Middle frontal gyrus (tissue), 1 donor: ENCODE measurements around the gene KLHDC4.
"Not testable (repeated sequence)": the region's sequence is repeated elsewhere in the genome, so short reads cannot be mapped to it uniquely, and the experiment has no call there.

Source experiments
- DNase-seq: peaks from one replicate; pipeline ENCODE4 v3.0.0-alpha.2; 2015; ENCODE audit warnings: low spot score; ENCODE audit errors: extremely low spot score

The KLHDC4 gene

GRCh38 chr16:87721622-87722585 lies 43.9 kb downstream of the KLHDC4 start:
- DNase-seq: no peak

- DNase-seq: no peak
These were observed 45.3 kb downstream of the KLHDC4 start for GRCh38 chr16:87720446-87720845.

- not testable (repeated sequence) for DNase-seq
These were observed 47.0 kb downstream of the KLHDC4 start for GRCh38 chr16:87718831-87719230.

GRCh38 chr16:87715658-87716057 lies 50.1 kb downstream of the KLHDC4 start:
- DNase-seq: no peak

- no peak for DNase-seq
These were observed 50.6 kb downstream of the KLHDC4 start for GRCh38 chr16:87715231-87715630.

GRCh38 chr16:87713451-87714229 lies 52.1 kb downstream of the KLHDC4 start:
- no peak for DNase-seq

- no peak for DNase-seq
These were observed 53.5 kb downstream of the KLHDC4 start for GRCh38 chr16:87712184-87712762.

GRCh38 chr16:87710887-87711286 lies 54.9 kb downstream of the KLHDC4 start:
- DNase-seq: no peak

GRCh38 chr16:87709677-87710076 lies 56.1 kb downstream of the KLHDC4 start:
- no peak for DNase-seq

GRCh38 chr16:87708881-87709638 lies 56.7 kb downstream of the KLHDC4 start:
- DNase-seq: no peak

- no peak for DNase-seq
These were observed 57.8 kb downstream of the KLHDC4 start for GRCh38 chr16:87707714-87708580.

- DNase-seq: no peak
These were observed 58.7 kb downstream of the KLHDC4 start for GRCh38 chr16:87707097-87707496.

- no peak for DNase-seq
These were observed 59.3 kb downstream of the KLHDC4 start for GRCh38 chr16:87706278-87707000.

- DNase-seq: no peak
These were observed 60.0 kb downstream of the KLHDC4 start for GRCh38 chr16:87705771-87706277.

GRCh38 chr16:87704754-87705353 lies 60.9 kb downstream of the KLHDC4 start:
- DNase-seq: no peak

- no peak for DNase-seq
These were observed 61.9 kb downstream of the KLHDC4 start for GRCh38 chr16:87703835-87704375.

- no peak for DNase-seq
These were observed 62.7 kb downstream of the KLHDC4 start for GRCh38 chr16:87703071-87703470.

- no peak for DNase-seq
These were observed 63.4 kb downstream of the KLHDC4 start for GRCh38 chr16:87702325-87702811.
